Activated CD4-positive, alpha-beta memory T cell treated with anti-CD3 and anti-CD28 coated beads for 36 hours (primary cell): ENCODE results near the gene RNU6-8. TPM values are rescaled to one million over a fixed set of nuclear protein-coding genes. Genes with fewer than 3 reads are reported as not detected.

Source experiments
- CTCF ChIA-PET: fragments of 350-600 bp; sonication (Branson Sonifier 250); formaldehyde crosslinking; loops from one replicate; lab custom pipeline; 2021; ENCODE audit warnings: antibody characterized with exemption, inconsistent platforms; lab: Charles Lee
- POLR2A ChIA-PET: fragments of 350-600 bp; sonication (Branson Sonifier 250); formaldehyde crosslinking; loops from one replicate; lab custom pipeline; 2021; ENCODE audit warnings: antibody characterized with exemption; lab: Charles Lee
- DNase-seq: peaks from one replicate; pipeline ENCODE4 v3.0.0-alpha.2; 2020
- H3K27ac Mint-ChIP-seq: one replicate; pipeline ENCODE4 v1.8.0; 2021; ENCODE audit warnings: mixed read lengths
- H3K27me3 Mint-ChIP-seq: one replicate; pipeline ENCODE4 v1.8.0; 2021; ENCODE audit warnings: mixed read lengths
- H3K36me3 Mint-ChIP-seq: one replicate; pipeline ENCODE4 v1.8.0; 2021; ENCODE audit warnings: mixed read lengths
- H3K4me1 Mint-ChIP-seq: one replicate; pipeline ENCODE4 v1.8.0; 2021; ENCODE audit warnings: low read depth, mixed read lengths
- H3K4me3 Mint-ChIP-seq: one replicate; pipeline ENCODE4 v1.8.0; 2021; ENCODE audit warnings: mild to moderate bottlenecking, mixed read lengths
- H3K9me3 Mint-ChIP-seq: one replicate; pipeline ENCODE4 v1.8.0; 2021; ENCODE audit warnings: mixed read lengths
- intact Hi-C: fragments of 100-400 bp; cut with micrococcal nuclease; formaldehyde crosslinking; loops from one replicate; pipeline ENCODE4 v1.15.1; 2023
- total RNA-seq, 2 experiments: library from RNA; stranded (reverse); gene quantifications; one replicate each; pipeline ENCODE4 v1.2.3, GENCODE V29; 2021

RNU6-8 gene
- not detected for total RNA-seq

DNA sequence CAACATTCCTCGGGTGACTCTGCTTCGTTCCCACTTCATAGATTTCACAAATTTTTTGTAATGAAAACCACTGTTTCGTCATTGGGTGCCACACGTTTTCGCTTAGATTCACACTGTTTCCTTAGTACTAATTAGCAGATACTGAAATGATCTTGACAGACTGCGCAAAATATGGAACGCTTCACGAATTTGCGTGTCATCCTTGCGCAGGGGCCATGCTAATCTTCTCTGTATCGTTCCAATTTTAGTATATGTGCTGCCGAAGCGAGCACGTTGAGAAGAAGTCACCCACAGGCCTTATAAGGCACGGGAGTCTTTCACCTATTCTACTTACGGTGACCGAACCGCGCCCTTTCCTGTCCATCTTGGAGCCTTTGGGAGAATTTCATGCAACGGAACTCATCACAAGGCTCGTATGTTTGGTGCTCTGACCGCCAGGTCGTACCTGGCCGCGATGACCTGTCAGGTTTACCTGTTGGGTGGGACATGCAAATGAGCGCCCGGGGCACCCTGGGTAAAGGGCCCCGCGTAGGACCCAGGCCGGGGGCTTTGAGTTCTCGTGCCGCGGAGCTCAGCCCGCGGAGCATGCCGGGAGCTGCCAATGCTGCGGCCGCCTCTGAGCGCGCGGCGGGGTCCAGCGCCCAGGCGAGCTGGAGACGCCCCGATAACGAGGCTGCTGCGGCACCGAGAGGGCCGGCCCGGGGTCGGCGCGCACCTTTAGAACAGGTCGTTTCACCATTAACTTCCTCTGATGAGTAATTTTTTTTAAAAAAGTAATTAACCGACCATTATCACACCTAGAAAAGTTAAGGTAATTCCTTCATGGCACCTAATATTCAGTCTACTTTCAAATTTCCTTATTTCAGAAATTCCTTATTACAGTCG lies at the start of gene RNU6-8:
TSS of gene RNU6-8 (minus strand) at position 272 of the 885 bp plus-strand sequence.
- CTCF ChIA-PET: interaction anchor here (0.6 to 1.4 kb wide), 7 partner anchors 48 to 277 kb away, joined by 3 to 9 read pairs (median 4); partner anchors contain the start of gene ARHGAP5
- Mint-ChIP-seq H3K9me3 (no peaks in the 10 kb centered on the region), H3K36me3 (peaks cover 2% of the 10 kb centered on the region), H3K27ac (peak within 1 kb of the TSS; percentile 98), H3K27me3 (peaks cover 2% of the 10 kb centered on the region), H3K4me1 (peaks cover 46% of the 10 kb centered on the region), H3K4me3 (peak within 1 kb of the TSS; percentile 89)
- intact Hi-C loops: loop anchor here (1.0 to 10.0 kb wide), 12 partner anchors 10 to 1581 kb away; partner anchors contain the start of genes DTD2, HECTD1, NPAS3 and NUBPL
- DNase-seq: peak; percentile 89
- POLR2A ChIA-PET: interaction anchor here (1.0 to 2.6 kb wide), 2 partner anchors 127 to 265 kb away, joined by 3 to 15 read pairs; partner anchors contain the start of gene ARHGAP5

DNA sequence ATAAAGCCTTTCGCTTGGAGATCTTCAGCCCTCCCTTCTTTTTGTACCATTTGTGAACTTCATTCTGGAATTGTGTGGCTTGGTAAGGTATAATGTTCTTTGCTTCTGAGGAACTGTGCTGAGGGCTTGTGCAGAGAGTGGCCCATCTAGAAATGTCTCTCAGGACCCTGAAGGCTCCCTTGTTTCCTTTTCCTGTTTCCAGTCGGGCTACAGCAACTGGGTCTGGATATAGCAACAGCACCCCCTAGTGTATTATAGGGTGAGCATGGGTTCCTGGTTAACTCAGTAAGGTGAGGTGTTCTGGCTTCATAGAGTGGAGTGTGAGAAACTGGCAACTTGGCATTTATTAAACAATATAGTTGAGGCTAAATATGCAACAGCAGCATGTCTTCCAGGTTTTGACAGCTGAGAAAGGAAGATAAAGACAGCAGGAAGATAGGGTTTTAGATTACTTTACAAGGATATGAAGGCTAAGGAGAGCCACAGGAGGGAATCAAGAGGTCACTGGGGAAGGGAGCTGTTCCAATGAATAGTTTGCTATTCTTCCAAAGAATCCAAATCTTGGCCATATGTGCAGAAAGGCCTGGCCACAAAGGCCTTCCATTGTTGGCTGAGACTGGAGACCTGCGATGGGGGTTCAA lies 49.1 kb upstream of the RNU6-8 start:
- H3K36me3 Mint-ChIP-seq: no peaks in the 10 kb centered on the region
- intact Hi-C loops: loop anchor here (1.0 to 5.0 kb wide), 6 partner anchors 179 to 742 kb away; partner anchors contain the start of gene NUBPL
- H3K4me1 Mint-ChIP-seq: no peaks in the 10 kb centered on the region
- H3K4me3 Mint-ChIP-seq: no peak overlapping the region
- no peak overlapping the region for H3K27ac Mint-ChIP-seq
- ChIA-PET CTCF (interaction anchor here (0.7 to 6.9 kb wide), 25 partner anchors 9 to 747 kb away, joined by 3 to 299 read pairs (median 4); partner anchors contain the start of gene ARHGAP5), POLR2A (no interaction called here)
- H3K9me3 Mint-ChIP-seq: no peaks in the 10 kb centered on the region
- no peaks in the 10 kb centered on the region for H3K27me3 Mint-ChIP-seq
- peak; percentile 50 for DNase-seq

DNA sequence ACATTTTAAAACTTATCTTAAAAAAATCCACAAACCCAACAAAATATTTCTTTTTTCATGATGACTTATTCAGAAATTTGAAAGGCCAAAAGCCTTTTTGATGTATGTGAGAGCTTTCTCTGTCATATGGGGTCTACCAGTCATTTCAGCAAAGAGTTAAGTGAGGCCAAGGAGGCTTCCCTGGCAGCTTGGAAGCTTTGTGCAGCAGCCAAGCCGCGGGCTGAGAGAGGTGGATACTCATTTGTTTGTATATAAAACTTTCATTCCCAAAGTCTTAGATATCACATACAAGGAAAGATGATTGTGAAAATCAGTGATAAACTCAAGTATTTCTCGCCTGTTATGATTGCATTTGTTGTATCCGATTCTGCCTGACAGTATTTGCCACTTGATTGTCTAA lies 48.5 kb upstream of the RNU6-8 start:
- Mint-ChIP-seq H3K36me3 (no peaks in the 10 kb centered on the region), H3K27me3 (no peaks in the 10 kb centered on the region), H3K4me3 (no peak overlapping the region), H3K4me1 (no peaks in the 10 kb centered on the region), H3K9me3 (no peaks in the 10 kb centered on the region), H3K27ac (no peak overlapping the region)
- DNase-seq: no peak
- intact Hi-C loops: loop anchor here (2.0 to 5.0 kb wide), 2 partner anchors 49 to 689 kb away; partner anchors contain the start of genes NUBPL, RNU6-7 and RNU6-8
- CTCF ChIA-PET: interaction anchor here (0.7 to 6.9 kb wide), 12 partner anchors 8 to 741 kb away, joined by 3 to 299 read pairs (median 4); partner anchors contain the start of gene ARHGAP5
- POLR2A ChIA-PET: no interaction called here

DNA sequence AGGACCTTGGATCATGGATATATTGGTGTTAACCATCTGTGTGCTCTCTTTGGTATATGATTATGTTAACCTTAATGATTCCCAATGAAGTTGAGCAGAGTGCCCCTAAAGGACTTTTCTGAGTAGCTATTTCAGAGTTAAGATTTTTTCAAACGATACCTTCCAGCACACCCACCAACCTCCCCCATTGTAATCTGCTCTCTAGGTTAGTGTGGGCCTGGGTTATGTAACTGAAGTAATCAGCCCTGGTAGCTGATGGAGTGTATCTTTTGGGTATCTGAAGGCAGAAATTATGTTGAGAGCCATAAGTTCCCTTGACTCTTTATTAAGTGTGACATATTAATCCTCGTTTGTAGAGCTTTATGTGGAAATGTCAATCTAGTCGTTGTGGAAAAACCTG lies 47.6 kb upstream of the RNU6-8 start:
- H3K27ac Mint-ChIP-seq: no peak overlapping the region
- H3K9me3 Mint-ChIP-seq: no peaks in the 10 kb centered on the region
- H3K36me3 Mint-ChIP-seq: no peaks in the 10 kb centered on the region
- intact Hi-C loops: loop anchor here (2.0 to 5.0 kb wide), 2 partner anchors 48 to 688 kb away; partner anchors contain the start of genes NUBPL, RNU6-7 and RNU6-8
- ChIA-PET POLR2A (no interaction called here), CTCF (interaction anchor here (1.1 to 6.9 kb wide), 8 partner anchors 8 to 740 kb away, joined by 3 to 299 read pairs (median 4); partner anchors contain the start of gene ARHGAP5)
- H3K4me1 Mint-ChIP-seq: no peaks in the 10 kb centered on the region
- H3K4me3 Mint-ChIP-seq: no peak overlapping the region
- no peaks in the 10 kb centered on the region for H3K27me3 Mint-ChIP-seq
- DNase-seq: no peak

DNA sequence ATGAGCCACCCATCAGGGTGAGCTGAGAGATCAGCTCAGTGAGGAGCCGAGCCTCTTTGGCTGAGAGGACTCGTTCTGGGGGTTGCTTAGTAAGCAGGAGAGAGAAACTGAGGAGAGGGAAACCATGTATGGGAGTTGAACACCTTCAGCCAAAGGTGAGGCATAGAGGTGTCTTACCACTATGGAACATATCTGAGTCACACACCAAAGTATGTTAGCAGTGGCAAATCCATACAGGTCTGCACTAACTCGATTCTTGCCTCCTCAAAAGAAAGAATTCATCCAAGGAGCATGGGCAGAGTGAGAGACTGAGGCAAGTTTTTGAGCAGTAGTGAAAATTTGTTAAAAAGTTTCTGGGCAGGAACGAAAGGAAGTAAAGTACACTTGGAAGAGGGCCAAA lies 46.7 kb upstream of the RNU6-8 start:
- Mint-ChIP-seq H3K27me3 (no peaks in the 10 kb centered on the region), H3K9me3 (no peaks in the 10 kb centered on the region), H3K4me1 (no peaks in the 10 kb centered on the region), H3K27ac (no peak overlapping the region), H3K36me3 (no peaks in the 10 kb centered on the region), H3K4me3 (no peak overlapping the region)
- ChIA-PET CTCF (interaction anchor here (2.1 to 6.9 kb wide), 3 partner anchors 179 to 739 kb away, joined by 7 to 299 read pairs (median 123); partner anchors contain the start of gene ARHGAP5), POLR2A (no interaction called here)
- DNase-seq: no peak
- intact Hi-C loops: loop anchor here (2.0 to 5.0 kb wide), 2 partner anchors 47 to 687 kb away; partner anchors contain the start of genes NUBPL, RNU6-7 and RNU6-8

DNA sequence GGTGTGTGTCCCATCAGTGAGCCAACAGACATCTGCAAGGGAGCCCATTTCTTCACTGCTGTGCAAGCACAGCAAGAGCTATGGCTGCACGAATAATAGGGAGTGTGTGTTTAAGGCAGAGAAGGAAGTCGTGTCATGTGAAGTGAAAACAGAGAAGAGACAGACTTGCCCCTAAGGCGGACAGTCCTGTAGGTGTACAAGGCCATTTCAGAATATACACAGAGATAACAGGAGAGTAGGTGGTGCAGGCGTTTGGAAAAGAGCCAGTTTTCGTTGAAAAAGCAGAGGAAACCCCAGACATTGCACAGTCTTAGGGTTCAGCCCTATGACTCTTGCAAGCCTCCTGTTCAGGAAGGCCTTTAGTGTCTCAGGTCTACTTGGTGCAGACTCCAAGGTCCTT lies 46.3 kb upstream of the RNU6-8 start:
- Mint-ChIP-seq H3K27ac (no peak overlapping the region), H3K36me3 (no peaks in the 10 kb centered on the region), H3K9me3 (no peaks in the 10 kb centered on the region), H3K4me3 (no peak overlapping the region), H3K4me1 (no peaks in the 10 kb centered on the region), H3K27me3 (no peaks in the 10 kb centered on the region)
- POLR2A ChIA-PET: no interaction called here
- CTCF ChIA-PET: interaction anchor here (6.4 to 6.9 kb wide), 2 partner anchors 179 to 325 kb away, joined by 123 to 299 read pairs; partner anchors contain the start of gene ARHGAP5
- no peak for DNase-seq
- intact Hi-C loops: no loop called here

DNA sequence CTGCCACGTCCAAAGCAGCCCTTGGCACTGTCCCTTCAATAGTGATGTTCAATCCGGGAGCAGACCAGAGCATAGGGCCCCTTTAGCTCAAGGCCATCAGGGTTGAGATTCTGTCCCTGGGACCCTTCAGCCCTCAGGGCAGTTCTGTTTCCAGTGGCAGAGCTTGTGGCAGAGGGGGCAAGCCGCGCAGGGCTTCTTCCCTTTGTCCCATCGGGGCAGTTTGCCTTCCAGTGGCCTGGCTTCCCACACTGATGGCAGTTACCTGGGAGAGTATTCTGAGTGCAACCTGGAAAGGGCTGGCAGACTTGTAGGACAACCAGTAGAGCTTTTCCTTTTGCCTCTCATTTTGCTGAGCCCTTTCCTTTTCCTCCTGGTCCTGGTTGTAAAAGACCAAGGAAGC lies 43.7 kb upstream of the RNU6-8 start:
- DNase-seq: no peak
- CTCF ChIA-PET: interaction anchor here (0.6 to 2.9 kb wide), 2 partner anchors 174 to 776 kb away, joined by 3 to 11 read pairs; no protein-coding TSS in a partner anchor
- POLR2A ChIA-PET: no interaction called here
- Mint-ChIP-seq H3K9me3 (no peaks in the 10 kb centered on the region), H3K4me1 (no peaks in the 10 kb centered on the region), H3K27me3 (no peaks in the 10 kb centered on the region), H3K36me3 (no peaks in the 10 kb centered on the region), H3K27ac (no peak overlapping the region), H3K4me3 (no peak overlapping the region)
- intact Hi-C loops: no loop called here

DNA sequence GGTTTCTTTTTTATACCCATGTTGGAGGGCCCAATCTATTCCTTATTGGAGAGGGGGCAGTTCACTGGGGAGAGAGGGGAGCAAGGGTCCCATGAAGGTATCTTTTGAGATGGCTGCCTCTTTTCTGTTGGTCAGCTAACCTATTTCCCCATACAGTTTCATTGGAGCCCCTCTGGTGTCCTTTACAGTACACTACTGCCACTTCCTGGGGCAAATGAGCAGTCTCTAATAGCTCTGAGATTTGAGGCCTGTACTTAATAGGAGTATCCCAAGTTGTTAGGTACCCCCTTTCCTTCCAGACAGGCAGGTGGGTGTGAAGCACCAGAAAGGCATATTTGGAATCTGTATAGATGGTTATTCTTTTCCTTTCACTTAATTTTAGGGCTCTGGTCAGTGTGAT lies 41.3 kb upstream of the RNU6-8 start:
- H3K9me3 Mint-ChIP-seq: no peaks in the 10 kb centered on the region
- H3K27me3 Mint-ChIP-seq: no peaks in the 10 kb centered on the region
- no peaks in the 10 kb centered on the region for H3K36me3 Mint-ChIP-seq
- intact Hi-C loops: no loop called here
- H3K4me1 Mint-ChIP-seq: no peaks in the 10 kb centered on the region
- no peak overlapping the region for H3K4me3 Mint-ChIP-seq
- CTCF ChIA-PET: interaction anchor here (2.9 to 5.0 kb wide), 2 partner anchors 9 to 171 kb away, joined by 11 to 22 read pairs; no protein-coding TSS in a partner anchor
- POLR2A ChIA-PET: no interaction called here
- no peak for DNase-seq
- no peak overlapping the region for H3K27ac Mint-ChIP-seq

DNA sequence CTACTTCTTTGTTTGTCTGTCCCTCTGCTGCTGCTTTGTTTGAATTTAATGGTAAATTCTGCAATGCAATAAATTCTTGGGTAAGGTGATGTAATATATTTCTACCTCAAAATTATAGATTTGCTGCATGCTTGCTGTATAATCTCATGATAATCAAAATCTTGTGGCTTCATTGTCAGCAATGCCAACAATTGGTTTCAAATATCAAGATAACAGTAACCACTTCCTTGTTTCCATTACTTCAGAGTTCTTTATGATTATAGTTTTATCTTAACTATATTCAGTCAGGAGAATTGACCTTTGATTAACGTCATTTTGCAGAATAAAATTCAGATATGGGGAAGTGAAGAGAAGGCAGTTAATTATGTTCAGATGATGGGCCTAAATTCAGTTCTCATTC lies 30.2 kb upstream of the RNU6-8 start:
- H3K9me3 Mint-ChIP-seq: peaks cover 2% of the 10 kb centered on the region
- no peaks in the 10 kb centered on the region for H3K27me3 Mint-ChIP-seq
- ChIA-PET CTCF (no interaction called here), POLR2A (no interaction called here)
- H3K4me1 Mint-ChIP-seq: peaks cover 9% of the 10 kb centered on the region
- no peak overlapping the region for H3K27ac Mint-ChIP-seq
- peaks cover 2% of the 10 kb centered on the region for H3K36me3 Mint-ChIP-seq
- DNase-seq: no peak
- intact Hi-C loops: no loop called here
- no peak overlapping the region for H3K4me3 Mint-ChIP-seq

DNA sequence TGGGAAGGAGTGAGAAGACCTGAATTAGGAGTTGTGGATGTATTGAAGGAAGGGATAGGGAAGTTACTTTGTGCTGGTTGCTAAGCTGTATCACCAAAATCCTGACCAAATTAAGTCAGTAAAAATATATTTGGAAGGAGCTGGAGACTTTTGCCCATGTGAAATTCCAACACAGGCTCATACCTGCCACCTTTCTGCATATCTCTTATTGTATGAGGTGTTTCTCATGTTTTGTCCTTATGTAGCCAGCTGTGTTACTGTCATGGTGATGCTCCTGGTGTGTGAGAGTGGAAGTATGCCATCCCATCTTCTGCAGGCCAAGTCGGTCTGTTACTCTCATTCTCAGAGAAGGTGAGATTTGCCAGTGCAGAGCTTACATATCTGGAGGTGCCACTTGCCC lies 29.4 kb upstream of the RNU6-8 start:
- Mint-ChIP-seq H3K9me3 (peaks cover 2% of the 10 kb centered on the region), H3K4me3 (no peak overlapping the region), H3K4me1 (peaks cover 9% of the 10 kb centered on the region), H3K27me3 (no peaks in the 10 kb centered on the region), H3K27ac (no peak overlapping the region), H3K36me3 (peaks cover 2% of the 10 kb centered on the region)
- no peak for DNase-seq
- CTCF ChIA-PET: no interaction called here
- intact Hi-C loops: no loop called here
- POLR2A ChIA-PET: no interaction called here

DNA sequence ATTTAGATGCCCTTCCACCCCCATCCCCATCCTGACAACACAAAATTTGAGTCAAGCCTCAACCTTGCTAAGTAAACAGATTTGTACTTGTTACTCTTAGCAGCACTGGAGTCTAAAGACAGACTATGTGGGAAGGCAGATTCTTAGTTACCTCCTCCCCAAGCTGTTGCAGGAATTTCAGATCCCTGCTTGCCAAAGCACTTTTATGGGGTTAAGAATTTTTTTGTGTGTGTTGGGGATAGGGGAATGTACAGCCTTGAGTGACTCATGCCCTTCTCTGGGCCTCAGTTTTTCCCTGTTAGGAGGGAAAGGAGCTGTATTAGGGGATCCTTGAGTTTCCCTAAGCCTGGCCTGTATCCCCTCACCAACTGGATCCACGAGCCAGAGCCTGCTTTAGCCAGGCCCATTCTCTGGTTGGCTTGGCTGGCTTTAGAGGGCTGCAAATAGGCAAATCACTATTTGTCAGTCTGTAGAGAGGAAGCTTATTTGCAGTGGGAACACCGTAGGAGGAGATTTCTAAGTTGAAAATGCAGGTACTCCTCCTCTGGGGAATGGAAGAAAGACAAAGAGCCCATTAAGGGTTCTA lies 27.7 kb upstream of the RNU6-8 start:
- Mint-ChIP-seq H3K4me1 (peaks cover 9% of the 10 kb centered on the region), H3K27me3 (no peaks in the 10 kb centered on the region), H3K27ac (no peak overlapping the region), H3K4me3 (no peak overlapping the region), H3K36me3 (no peaks in the 10 kb centered on the region), H3K9me3 (peaks cover under 1% of the 10 kb centered on the region)
- POLR2A ChIA-PET: interaction anchor here (0.5 kb wide), 1 partner anchor 1100 kb away, joined by 3 read pairs; no protein-coding TSS in a partner anchor
- CTCF ChIA-PET: no interaction called here
- no peak for DNase-seq
- intact Hi-C loops: no loop called here
